ENCODE data around the gene COPZ1. TPM values are rescaled to one million over a fixed set of nuclear protein-coding genes. Genes with fewer than 3 reads are reported as not detected.

The COPZ1 gene
- total and polyA plus RNA-seq, 2 experiments from 2014 or later: 149 to 170 TPM

DNA sequence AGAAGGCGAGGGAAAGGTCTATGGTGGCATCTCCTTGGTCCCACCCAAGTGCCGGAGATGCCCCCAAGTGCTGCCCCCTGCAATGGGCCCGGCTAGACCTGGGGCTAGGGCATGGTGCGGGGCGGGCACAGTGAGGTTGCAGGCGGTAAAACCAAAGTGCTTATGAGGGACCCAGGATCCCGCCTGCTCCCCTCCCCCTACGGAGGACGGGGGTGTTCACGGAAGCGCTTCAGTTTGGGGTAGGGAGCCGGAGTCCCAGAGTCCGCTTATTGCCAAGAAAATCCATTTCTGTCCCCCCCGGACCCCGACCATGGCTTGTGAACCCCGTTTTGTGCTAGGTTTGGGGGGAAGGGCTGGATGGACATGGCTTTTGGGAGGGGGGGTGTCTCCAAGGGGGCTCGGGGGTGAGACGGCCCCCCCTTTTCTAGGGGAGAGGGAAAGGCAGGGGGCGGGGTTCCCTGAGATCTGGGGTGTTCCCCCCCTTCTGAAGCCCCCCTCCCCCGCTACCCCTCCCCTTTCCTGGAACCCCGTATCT, 44.7 kb downstream of the COPZ1 start:
- Histone ChIP-seq H3K9me3 (ENCODE audit: low read depth) (no peaks in the 10 kb centered on the region), H3K36me3 (ENCODE audit: low read depth) (no peaks in the 10 kb centered on the region), H3K9me2 (ENCODE audit: insufficient read depth) (no peaks in the 10 kb centered on the region), H3F3A (ENCODE audit: insufficient read depth) (peaks cover 18% of the 10 kb centered on the region), H3K79me2 (ENCODE audit: insufficient read depth) (no peaks in the 10 kb centered on the region), H4K20me1 (ENCODE audit: insufficient read depth) (no peaks in the 10 kb centered on the region), H3K4me1 (ENCODE audit: insufficient read depth) (peaks cover 15% of the 10 kb centered on the region), H3K9ac (peak overlapping the region; percentile 68), H3K4me2 (ENCODE audit: unreplicated experiment) (peak overlapping the region; percentile 79), H3K27me3 (replicated peaks; ENCODE audit: insufficient read depth) (no peaks in the 10 kb centered on the region), H3K4me3 (peak overlapping the region; percentile 74), H3K27ac (no peak overlapping the region), H2AFZ (peak overlapping the region; percentile 87)
- 6% methylated on average over 13 to 21 of the region's 21 CpGs for WGBS, 2 experiments (ENCODE audit: low coverage in 1 of 2, low lambda C conversion rate in 2 of 2, missing lambda C conversion rate in 2 of 2)
- TF ChIP-seq EZH2phosphoT487 (IDR thresholded peaks at IDR 0.05; ENCODE audit: insufficient read depth, low read depth) (no peak), EZH2 (IDR thresholded peaks at IDR 0.05; ENCODE audit: insufficient read depth, poor library complexity, severe bottlenecking) (no peak)
- peak; percentile 35 for DNase-seq
- in situ Hi-C loops (cut with MboI): no loop called here

GRCh38 chr12:54370171-54370730, 45.3 kb downstream of the COPZ1 start:
- Histone ChIP-seq H3K9me2 (ENCODE audit: insufficient read depth) (no peaks in the 10 kb centered on the region), H3K79me2 (ENCODE audit: insufficient read depth) (no peaks in the 10 kb centered on the region), H3K27ac (no peak overlapping the region), H3K36me3 (ENCODE audit: low read depth) (no peaks in the 10 kb centered on the region), H3K27me3 (replicated peaks; ENCODE audit: insufficient read depth) (no peaks in the 10 kb centered on the region), H4K20me1 (ENCODE audit: insufficient read depth) (no peaks in the 10 kb centered on the region), H3K9me3 (ENCODE audit: low read depth) (no peaks in the 10 kb centered on the region), H2AFZ (peak overlapping the region; percentile 69; the same call in 1 of the 2 replicates), H3K4me2 (ENCODE audit: unreplicated experiment) (peak overlapping the region; percentile 79), H3F3A (ENCODE audit: insufficient read depth) (peaks cover 18% of the 10 kb centered on the region), H3K9ac (peak overlapping the region; percentile 68), H3K4me3 (peak overlapping the region; percentile 74), H3K4me1 (ENCODE audit: insufficient read depth) (peaks cover 15% of the 10 kb centered on the region)
- in situ Hi-C loops (cut with MboI): no loop called here
- peak; percentile 92 for DNase-seq
- TF ChIP-seq EZH2 (IDR thresholded peaks at IDR 0.05; ENCODE audit: insufficient read depth, poor library complexity, severe bottlenecking) (no peak), EZH2phosphoT487 (IDR thresholded peaks at IDR 0.05; ENCODE audit: insufficient read depth, low read depth) (no peak)
- WGBS, 2 experiments (ENCODE audit: low coverage in 1 of 2, low lambda C conversion rate in 2 of 2, missing lambda C conversion rate in 2 of 2): 2 to 3% methylated on average over 23 to 36 of the region's 44 CpGs

DNA sequence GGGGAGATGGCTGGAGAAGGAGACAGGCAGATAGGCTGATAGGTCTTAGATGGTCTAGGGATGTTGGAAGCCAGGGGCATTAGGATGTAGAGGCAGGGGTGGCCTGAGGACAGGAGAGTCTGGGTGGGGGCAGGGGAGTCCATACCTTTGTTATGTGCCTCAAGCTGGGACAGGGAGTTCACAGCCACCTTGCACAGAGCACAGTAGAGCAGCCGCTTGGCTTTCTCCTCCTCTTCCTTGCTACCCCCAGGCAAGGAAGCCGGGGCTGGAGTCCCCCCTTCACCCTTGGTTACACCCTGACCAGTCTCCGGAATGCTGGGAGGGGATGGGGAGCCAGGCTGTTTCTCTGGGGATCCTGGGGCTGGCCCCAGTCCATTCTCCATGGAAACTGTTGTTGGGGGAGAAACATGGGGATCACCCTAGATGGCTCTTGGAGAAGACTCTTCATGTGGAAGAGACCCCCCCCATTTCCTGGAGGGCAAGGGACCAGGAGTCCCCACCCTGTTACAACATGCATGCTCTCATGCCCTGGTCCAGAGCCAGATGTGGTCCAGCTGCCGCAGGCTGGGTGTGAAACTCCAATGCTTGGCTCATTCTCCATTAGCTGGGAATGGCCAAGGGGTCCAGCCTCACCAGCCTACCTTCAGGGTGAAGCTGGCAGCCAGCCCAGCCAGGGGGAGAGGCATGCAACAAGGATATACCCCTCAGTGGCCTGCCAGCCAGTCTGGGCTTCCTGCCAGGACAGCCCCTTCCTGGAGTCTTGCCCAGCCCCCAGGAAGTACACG, 46.6 kb downstream of the COPZ1 start:
- Histone ChIP-seq H3K4me2 (ENCODE audit: unreplicated experiment) (no peak overlapping the region), H2AFZ (no peak overlapping the region), H3K4me3 (no peak overlapping the region), H3K9me3 (ENCODE audit: low read depth) (no peaks in the 10 kb centered on the region), H3K27ac (no peak overlapping the region), H4K20me1 (ENCODE audit: insufficient read depth) (no peaks in the 10 kb centered on the region), H3K9ac (no peak overlapping the region), H3F3A (ENCODE audit: insufficient read depth) (peaks cover 18% of the 10 kb centered on the region), H3K4me1 (ENCODE audit: insufficient read depth) (peaks cover 15% of the 10 kb centered on the region), H3K27me3 (replicated peaks; ENCODE audit: insufficient read depth) (no peaks in the 10 kb centered on the region), H3K79me2 (ENCODE audit: insufficient read depth) (no peaks in the 10 kb centered on the region), H3K9me2 (ENCODE audit: insufficient read depth) (no peaks in the 10 kb centered on the region), H3K36me3 (ENCODE audit: low read depth) (no peaks in the 10 kb centered on the region)
- whole genome bisulfite sequencing, 2 experiments (ENCODE audit: low coverage in 1 of 2, low lambda C conversion rate in 2 of 2, missing lambda C conversion rate in 2 of 2): 49 to 54% methylated on average over 5 of the region's 5 CpGs
- in situ Hi-C loops (cut with MboI): no loop called here
- TF ChIP-seq EZH2phosphoT487 (IDR thresholded peaks at IDR 0.05; ENCODE audit: insufficient read depth, low read depth) (no peak), EZH2 (IDR thresholded peaks at IDR 0.05; ENCODE audit: insufficient read depth, poor library complexity, severe bottlenecking) (no peak)
- DNase-seq: no peak

- Histone ChIP-seq H3K9me2 (ENCODE audit: insufficient read depth) (no peaks in the 10 kb centered on the region), H2AFZ (no peak overlapping the region), H3K27ac (no peak overlapping the region), H3F3A (ENCODE audit: insufficient read depth) (peaks cover 18% of the 10 kb centered on the region), H3K27me3 (replicated peaks; ENCODE audit: insufficient read depth) (no peaks in the 10 kb centered on the region), H3K4me3 (no peak overlapping the region), H3K79me2 (ENCODE audit: insufficient read depth) (no peaks in the 10 kb centered on the region), H3K9ac (no peak overlapping the region), H3K9me3 (ENCODE audit: low read depth) (no peaks in the 10 kb centered on the region), H3K4me2 (ENCODE audit: unreplicated experiment) (no peak overlapping the region), H4K20me1 (ENCODE audit: insufficient read depth) (no peaks in the 10 kb centered on the region), H3K36me3 (ENCODE audit: low read depth) (no peaks in the 10 kb centered on the region), H3K4me1 (ENCODE audit: insufficient read depth) (peaks cover 15% of the 10 kb centered on the region)
- no peak for TF ChIP-seq EZH2phosphoT487 (IDR thresholded peaks at IDR 0.05; ENCODE audit: insufficient read depth, low read depth)
- no peak for TF ChIP-seq EZH2 (IDR thresholded peaks at IDR 0.05; ENCODE audit: insufficient read depth, poor library complexity, severe bottlenecking)
- DNase-seq: no peak
- 63 to 70% methylated on average over 8 of the region's 8 CpGs for WGBS, 2 experiments (ENCODE audit: low coverage in 1 of 2, low lambda C conversion rate in 2 of 2, missing lambda C conversion rate in 2 of 2)
- in situ Hi-C loops (cut with MboI): no loop called here
Observed at GRCh38 chr12:54372113-54372806, 47.3 kb downstream of the COPZ1 start.

Data from GM23248 (cell line).